ENCODE data around the gene RPS6KA2.

Gene RPS6KA2

DNA sequence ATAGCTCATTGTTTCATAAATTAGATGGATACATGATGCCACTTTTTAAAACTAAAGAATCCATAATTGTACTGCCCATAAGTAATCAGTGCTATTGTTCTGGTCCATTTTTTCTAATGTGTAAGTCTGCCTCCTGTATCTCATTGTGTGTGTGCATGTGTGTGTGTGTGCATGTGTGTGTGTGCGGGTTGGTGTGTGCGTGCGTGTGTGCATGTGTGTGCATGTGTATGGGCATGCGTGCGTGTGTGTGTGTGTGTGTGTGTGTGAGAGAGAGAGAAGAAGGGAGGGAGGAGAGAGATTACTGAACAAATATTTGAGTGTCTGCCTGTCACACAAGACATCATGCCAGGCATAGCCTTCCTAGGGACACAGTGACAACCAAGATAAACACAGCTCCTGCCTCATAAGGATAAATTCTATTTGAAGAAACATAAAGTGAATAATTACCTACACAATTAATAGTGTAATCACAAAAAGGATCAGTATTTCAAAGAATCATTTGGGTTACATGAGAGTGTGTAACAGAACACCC lies 33.2 kb upstream of the RPS6KA2 start:
- H3K27ac Mint-ChIP-seq: no peak overlapping the region
- no peak overlapping the region for H3K4me3 Mint-ChIP-seq
- peaks cover 12% of the 10 kb centered on the region for H3K27me3 Mint-ChIP-seq
- no peaks in the 10 kb centered on the region for H3K9me3 Mint-ChIP-seq
- DNase-seq (no peak), ATAC-seq (no peak)
- H3K4me1 Mint-ChIP-seq: peaks cover 17% of the 10 kb centered on the region

DNA sequence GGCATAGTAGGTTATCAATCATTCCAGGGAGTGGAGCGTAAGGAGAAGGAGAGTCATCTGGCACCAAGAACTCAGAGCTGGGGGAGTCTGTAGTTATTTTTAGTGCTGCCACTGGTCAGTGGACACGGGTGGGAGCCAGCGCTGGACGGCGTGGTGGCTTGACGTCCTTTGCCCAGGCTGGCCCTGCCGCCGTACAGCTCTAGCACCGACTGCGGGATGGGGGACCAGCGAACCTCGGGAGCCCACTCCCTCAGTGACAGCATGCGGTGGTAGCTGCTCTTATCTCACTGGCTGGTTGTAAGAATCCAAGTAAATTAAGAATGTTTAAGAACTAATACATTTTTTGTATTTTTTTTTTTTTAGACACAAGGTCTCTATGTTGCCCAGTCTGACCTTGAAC lies 32.5 kb upstream of the RPS6KA2 start:
- no peak overlapping the region for H3K4me3 Mint-ChIP-seq
- H3K27ac Mint-ChIP-seq: no peak overlapping the region
- H3K9me3 Mint-ChIP-seq: no peaks in the 10 kb centered on the region
- DNase-seq (no peak), ATAC-seq (no peak)
- H3K4me1 Mint-ChIP-seq: peaks cover 17% of the 10 kb centered on the region
- peaks cover 12% of the 10 kb centered on the region for H3K27me3 Mint-ChIP-seq

DNA sequence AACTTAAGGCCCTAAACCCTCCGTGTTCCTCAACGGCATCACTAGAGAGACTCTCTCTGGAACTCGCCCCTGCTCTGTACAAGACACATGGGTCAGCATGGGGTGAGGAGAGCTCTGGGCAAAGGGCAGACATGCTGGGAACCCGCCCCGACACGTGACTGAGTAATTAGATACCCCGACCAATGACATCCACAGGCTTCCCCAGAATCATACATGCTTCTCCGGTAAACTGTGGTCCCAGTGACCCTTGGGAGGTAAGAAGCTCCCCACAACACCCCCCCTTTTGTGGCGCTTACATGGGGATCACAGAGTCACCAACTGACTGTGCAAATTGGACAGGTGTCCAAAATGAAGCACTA lies 31.7 kb upstream of the RPS6KA2 start:
- DNase-seq (no peak), ATAC-seq (no peak)
- Mint-ChIP-seq H3K27ac (no peak overlapping the region), H3K27me3 (peaks cover 12% of the 10 kb centered on the region), H3K4me1 (peaks cover 17% of the 10 kb centered on the region), H3K4me3 (no peak overlapping the region), H3K9me3 (no peaks in the 10 kb centered on the region)

DNA sequence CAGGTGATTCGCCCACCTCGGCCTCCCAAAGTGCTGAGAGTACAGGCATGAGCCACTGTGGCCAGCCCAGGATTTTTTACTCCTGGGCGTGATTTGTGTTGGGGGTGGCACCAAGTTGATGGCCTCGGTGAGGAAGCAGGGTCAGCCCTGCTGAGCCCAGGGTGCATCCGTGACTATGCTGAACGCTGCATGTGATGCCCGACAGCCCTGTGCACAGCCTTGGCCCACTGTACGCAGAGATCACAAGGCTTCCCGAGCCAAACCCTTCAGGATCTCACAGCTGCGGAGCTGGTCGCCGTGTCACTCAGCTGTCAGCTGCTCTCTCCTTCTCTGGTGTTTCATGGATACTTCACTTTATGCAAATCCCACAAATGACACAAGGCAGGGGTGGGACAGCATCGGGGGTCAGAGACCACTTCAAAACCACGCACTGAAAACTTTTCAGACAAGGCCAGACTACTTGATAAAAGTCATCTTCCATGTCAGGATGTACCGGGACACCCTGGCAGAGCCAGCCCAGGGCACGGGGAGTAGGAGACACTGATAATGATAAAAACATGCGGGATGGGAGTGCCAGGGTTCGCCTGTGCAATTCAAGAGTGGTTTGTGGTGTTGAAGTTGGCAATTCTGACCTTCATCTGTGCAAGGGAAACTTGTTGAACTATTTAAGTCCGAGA lies 31.2 kb upstream of the RPS6KA2 start:
- ATAC-seq (no peak), DNase-seq (no peak)
- Mint-ChIP-seq H3K27me3 (peaks cover 12% of the 10 kb centered on the region), H3K9me3 (no peaks in the 10 kb centered on the region), H3K4me1 (peaks cover 17% of the 10 kb centered on the region), H3K27ac (no peak overlapping the region), H3K4me3 (no peak overlapping the region)

DNA sequence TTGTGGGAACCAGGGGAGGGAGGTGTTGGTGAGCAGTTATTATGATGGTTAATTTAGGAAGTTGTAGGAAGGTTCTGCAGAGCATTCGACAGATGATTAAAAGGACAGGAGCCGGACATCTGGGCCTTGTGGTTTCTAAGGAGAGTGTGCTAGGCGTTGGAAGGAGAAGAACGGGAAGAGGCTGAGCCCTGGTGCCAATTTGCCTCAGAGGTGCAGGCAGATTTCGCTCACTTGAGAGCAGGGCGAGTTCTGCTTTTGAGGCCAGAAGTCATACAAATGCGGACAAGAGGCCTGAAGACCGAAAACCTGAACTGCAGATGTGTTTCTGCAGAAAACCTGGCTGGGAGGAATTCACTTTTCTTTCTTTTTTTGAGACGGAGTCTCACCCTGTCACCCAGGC lies 30.5 kb upstream of the RPS6KA2 start:
- ATAC-seq: no peak
- H3K4me1 Mint-ChIP-seq: peaks cover 17% of the 10 kb centered on the region
- peaks cover 6% of the 10 kb centered on the region for H3K27me3 Mint-ChIP-seq
- peak overlapping the region; percentile 45 to 79 for H3K4me3 Mint-ChIP-seq
- H3K27ac Mint-ChIP-seq: no peak overlapping the region
- DNase-seq: no peak
- no peaks in the 10 kb centered on the region for H3K9me3 Mint-ChIP-seq

DNA sequence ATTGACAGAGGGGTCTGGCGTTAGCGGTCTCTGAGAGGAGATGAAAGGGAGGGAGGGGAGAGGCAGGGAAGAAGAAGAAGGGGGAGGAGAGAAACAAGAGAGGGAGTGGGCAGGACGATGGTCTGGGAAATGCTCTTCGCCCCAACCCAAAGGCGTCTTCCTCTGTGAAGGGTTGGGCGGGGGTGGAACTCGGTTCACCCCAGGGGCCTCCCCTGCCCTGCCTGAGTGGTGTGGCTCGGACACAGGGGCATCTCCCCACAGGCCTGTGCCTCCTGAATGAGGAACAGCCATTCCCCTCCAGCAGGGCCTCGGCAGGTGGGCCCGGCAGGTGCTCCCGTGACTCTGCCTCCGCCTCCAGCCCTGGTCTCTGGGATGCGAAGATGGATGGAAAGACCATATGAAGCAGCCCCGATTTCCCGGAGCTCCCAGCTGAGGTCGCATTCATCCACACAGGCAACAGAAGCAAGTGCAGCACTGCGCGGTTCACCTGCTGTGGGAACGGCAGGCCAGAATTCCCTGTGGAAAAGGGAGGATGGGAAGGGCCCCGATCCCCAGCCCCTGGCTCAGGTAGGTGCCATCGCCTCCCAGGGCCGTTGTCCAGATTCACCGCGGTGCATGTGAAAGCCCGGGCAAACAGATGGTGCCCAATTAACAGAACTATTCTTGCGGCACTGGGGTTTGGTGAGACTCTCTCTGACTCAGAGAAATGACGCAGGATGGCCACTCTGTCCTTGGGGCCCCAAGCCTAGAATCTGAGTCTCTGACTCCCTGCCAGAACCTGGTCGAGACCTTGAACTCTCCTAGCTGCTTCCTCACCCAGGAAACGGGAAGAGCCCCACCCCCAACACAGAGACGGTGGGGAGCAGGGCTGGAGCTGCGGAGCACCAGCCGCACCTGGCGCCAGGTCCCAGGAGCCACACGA lies 29.4 kb upstream of the RPS6KA2 start:
- peak; percentile 75 for ATAC-seq
- Mint-ChIP-seq H3K4me3 (peak overlapping the region; percentile 45 to 79), H3K9me3 (no peaks in the 10 kb centered on the region), H3K27me3 (no peaks in the 10 kb centered on the region), H3K27ac (peak overlapping the region in 1 of 2 donors; percentile 72), H3K4me1 (peaks cover 17% of the 10 kb centered on the region)
- DNase-seq: no peak

DNA sequence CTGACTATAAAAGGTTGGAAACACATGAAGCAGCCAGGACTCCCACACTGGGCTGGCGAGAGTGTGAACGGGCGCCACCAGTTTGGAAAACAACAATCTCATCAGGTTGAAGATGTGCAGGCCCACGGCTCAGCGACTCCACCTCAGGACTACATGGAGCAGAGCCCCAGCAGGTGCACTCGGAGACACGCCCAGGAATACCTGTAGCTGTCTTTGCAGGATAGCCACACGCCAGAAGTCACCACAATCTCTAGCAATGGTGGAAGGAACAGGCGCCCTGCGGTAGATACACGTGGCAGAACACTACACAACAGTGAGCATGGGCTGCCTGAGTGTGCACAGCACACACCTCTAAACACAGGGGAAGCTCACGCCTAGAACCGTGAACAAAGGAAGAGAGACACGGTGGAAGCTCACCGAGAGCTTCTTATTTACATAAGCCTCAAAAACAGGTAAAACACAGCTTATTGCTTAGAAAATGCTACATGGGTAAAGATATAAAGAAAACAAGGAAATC lies 28.7 kb upstream of the RPS6KA2 start:
- DNase-seq (no peak), ATAC-seq (no peak)
- H3K9me3 Mint-ChIP-seq: no peaks in the 10 kb centered on the region
- peaks cover 17% of the 10 kb centered on the region for H3K4me1 Mint-ChIP-seq
- no peak overlapping the region for H3K4me3 Mint-ChIP-seq
- H3K27ac Mint-ChIP-seq: no peak overlapping the region
- H3K27me3 Mint-ChIP-seq: no peaks in the 10 kb centered on the region

DNA sequence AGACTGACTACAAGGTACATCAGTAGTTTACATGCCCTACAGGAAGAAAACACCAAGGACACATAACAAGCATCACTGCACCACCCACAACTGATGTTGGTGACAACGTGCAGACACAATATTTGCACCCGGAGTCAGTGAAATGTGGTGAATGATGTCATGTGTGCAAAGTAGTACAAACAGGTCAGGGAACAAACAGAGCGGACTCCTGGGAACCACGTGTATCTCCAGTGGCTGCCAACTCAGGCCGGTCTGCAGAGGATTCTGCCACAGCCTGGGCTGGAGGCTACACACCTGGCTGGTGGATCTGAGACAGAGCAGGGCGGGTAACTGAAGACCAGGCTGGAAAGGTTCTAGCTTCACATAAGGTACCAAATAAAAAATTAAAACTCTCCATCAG lies 28.2 kb upstream of the RPS6KA2 start:
- Mint-ChIP-seq H3K27me3 (no peaks in the 10 kb centered on the region), H3K4me3 (no peak overlapping the region), H3K9me3 (no peaks in the 10 kb centered on the region), H3K27ac (no peak overlapping the region), H3K4me1 (peaks cover 17% of the 10 kb centered on the region)
- DNase-seq (no peak), ATAC-seq (no peak)

DNA sequence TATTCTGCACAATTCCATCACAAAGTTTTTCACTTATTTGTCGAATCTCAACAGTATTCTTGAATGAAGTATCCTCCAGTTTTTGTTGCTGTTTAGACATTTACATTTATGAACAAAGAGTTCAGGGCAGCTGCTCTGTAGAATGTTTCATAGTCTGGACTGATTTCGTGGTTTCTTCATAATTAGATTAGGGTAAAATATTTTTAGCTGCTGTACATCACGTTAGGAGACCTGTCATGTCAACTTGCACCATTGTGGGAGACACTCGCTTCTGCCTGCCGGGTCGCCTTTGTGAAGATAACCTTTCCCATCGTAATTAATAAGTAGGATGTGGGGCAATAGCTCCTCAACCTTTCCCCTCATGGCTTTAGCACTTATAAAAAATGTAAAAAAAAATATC lies 27.5 kb upstream of the RPS6KA2 start:
- H3K4me3 Mint-ChIP-seq: no peak overlapping the region
- ATAC-seq: no peak
- H3K27ac Mint-ChIP-seq: no peak overlapping the region
- H3K27me3 Mint-ChIP-seq: no peaks in the 10 kb centered on the region
- peaks cover 17% of the 10 kb centered on the region for H3K4me1 Mint-ChIP-seq
- no peaks in the 10 kb centered on the region for H3K9me3 Mint-ChIP-seq
- DNase-seq: no peak

DNA sequence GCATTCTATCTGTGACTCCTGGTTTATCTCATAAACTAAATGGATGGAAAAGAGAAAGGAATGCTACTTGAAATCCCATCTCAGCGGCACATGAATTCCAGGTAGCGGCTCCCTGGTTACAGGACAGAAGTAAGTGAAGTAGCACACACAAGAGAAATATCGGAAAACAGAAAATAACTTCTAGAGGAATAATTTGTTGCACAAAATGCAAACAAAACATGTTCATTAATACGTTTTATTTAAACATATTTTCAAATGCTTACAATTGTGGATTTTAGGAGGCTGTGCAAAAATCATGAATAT lies 26.5 kb upstream of the RPS6KA2 start:
- no peak overlapping the region for H3K27ac Mint-ChIP-seq
- no peaks in the 10 kb centered on the region for H3K9me3 Mint-ChIP-seq
- DNase-seq (no peak), ATAC-seq (no peak)
- H3K4me3 Mint-ChIP-seq: no peak overlapping the region
- H3K4me1 Mint-ChIP-seq: peaks cover 17% of the 10 kb centered on the region
- no peaks in the 10 kb centered on the region for H3K27me3 Mint-ChIP-seq

DNA sequence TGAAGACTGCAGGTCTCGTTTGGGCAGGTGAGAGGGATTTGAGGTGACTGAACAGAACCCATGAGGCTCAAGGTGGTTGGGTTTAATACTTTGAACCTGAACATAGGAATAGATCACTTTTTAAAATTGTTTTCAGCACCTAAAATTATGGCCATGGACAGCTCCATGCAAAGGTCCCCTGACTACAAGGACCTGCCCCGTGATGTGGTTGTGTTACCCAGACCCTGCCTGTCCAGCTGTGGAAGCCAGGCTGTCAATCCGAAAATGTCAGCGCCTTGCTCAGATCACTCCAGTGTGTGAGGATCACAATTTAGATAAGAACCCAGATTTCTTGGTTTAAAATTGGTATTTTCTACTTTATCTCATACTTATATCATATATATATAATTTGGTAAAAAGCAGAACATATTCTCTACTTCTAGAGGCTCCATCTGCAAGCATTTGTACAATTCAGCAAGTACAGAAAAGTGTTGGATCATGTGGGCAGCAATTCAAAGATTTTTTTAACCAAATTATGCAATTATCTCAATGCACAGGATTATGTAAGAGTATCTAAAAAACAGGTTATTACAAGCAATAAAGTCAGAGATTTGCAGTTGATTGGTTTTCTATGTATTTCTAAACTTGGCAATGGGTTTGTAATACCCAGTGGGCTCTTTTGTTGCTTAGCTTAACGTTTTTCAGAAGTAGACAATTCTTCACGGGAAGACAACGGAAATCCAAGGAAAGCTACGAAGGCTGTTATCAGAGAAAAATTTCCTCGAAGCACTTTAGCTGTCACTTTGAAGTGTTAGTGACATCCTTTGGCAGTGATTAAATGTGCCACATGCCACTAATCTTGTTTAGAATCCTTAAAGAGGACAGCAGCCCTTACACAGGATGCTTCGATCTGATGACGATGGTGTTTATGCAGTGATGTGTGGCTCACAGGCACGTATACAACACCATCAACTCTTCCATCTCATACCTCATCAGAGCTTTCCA lies 24.1 kb upstream of the RPS6KA2 start:
- no peak overlapping the region for H3K4me3 Mint-ChIP-seq
- no peak for ATAC-seq
- no peaks in the 10 kb centered on the region for H3K27me3 Mint-ChIP-seq
- no peak overlapping the region for H3K27ac Mint-ChIP-seq
- H3K9me3 Mint-ChIP-seq: no peaks in the 10 kb centered on the region
- DNase-seq: no peak
- H3K4me1 Mint-ChIP-seq: peaks cover under 1% of the 10 kb centered on the region

DNA sequence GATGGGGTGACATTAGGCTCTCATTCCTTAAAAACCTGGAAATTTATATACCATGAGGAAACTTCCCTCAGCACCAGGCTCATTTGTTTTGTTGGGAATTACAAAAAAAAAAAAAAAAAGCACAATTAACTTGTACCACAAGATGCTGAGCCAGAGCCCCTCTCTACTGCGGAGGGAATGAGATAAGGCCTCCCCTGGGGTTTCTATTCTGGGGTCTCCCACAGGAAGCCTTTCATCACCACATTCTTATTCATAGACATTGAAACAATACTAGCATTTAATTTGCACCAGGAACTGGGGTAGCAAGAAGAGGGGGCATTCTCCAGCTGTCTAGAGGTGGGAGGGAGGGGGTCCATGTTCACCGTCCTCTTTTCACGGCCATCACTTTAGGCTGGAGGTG lies 23.0 kb upstream of the RPS6KA2 start:
- no peak for DNase-seq
- Mint-ChIP-seq H3K4me1 (no peaks in the 10 kb centered on the region), H3K4me3 (no peak overlapping the region), H3K9me3 (no peaks in the 10 kb centered on the region), H3K27ac (no peak overlapping the region), H3K27me3 (no peaks in the 10 kb centered on the region)
- no peak for ATAC-seq

DNA sequence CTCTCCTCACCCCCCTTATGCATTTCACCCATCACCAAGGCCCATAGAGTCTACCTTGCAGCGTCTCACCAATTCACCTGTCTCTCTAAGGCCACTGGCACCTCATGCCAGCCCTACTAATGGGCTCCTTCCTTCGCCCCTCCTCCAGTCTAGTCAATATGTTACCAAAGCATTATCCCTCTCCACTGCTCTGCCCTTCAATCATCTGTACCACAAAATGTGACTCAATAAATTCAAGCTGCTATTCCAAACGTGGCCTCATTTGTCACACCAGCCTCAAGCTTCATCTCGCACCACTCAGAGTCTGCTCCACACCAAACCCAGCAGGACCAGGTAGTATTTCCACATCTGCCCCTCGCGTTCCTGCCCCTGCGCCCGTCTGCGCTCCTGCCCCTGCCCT lies 21.8 kb upstream of the RPS6KA2 start:
- no peaks in the 10 kb centered on the region for H3K4me1 Mint-ChIP-seq
- no peak overlapping the region for H3K4me3 Mint-ChIP-seq
- no peak overlapping the region for H3K27ac Mint-ChIP-seq
- no peaks in the 10 kb centered on the region for H3K27me3 Mint-ChIP-seq
- no peaks in the 10 kb centered on the region for H3K9me3 Mint-ChIP-seq
- no peak for DNase-seq
- ATAC-seq: no peak

DNA sequence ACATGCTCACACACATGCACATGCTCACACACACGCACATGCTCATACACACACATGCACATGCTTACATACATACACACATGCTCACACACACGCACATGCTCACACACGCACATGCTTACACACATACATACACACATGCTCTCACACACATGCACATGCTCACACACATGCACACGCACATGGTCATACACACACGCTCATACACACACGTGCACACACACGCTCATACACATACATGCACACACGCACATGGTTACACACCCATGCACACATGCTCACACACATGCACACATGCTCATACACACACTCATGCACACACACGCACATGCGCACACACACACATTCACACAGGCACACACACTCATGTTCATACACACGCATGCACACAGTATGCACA lies 20.8 kb upstream of the RPS6KA2 start:
- DNase-seq (no peak), ATAC-seq (no peak)
- Mint-ChIP-seq H3K4me3 (no peak overlapping the region), H3K27ac (no peak overlapping the region), H3K9me3 (no peaks in the 10 kb centered on the region), H3K27me3 (no peaks in the 10 kb centered on the region), H3K4me1 (no peaks in the 10 kb centered on the region)

DNA sequence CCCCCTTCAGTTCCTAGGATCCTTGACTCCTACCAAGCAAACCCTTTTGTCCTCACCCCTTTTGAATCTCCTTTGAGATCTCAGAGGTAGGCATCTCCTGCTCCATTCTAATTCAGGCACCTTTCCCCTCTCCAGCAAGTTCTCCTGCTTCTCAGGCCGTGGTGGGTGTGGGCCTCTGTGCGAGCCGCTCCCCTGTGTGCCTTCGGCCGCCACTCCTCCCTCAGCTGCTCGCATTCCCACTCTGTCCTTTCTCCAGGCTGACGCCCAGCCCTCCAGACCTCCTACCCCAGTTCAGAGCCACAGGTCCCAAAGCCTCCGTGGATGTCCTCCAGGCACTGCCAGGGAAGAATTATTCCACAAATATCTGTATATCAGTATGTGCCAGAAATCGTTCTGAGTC lies 19.7 kb upstream of the RPS6KA2 start:
- no peak overlapping the region for H3K4me3 Mint-ChIP-seq
- H3K27ac Mint-ChIP-seq: no peak overlapping the region
- H3K4me1 Mint-ChIP-seq: no peaks in the 10 kb centered on the region
- H3K9me3 Mint-ChIP-seq: no peaks in the 10 kb centered on the region
- no peak for ATAC-seq
- DNase-seq: no peak
- peaks cover 4% of the 10 kb centered on the region for H3K27me3 Mint-ChIP-seq

All from stimulated activated naive CD8-positive, alpha-beta T cell treated with anti-CD3 and anti-CD28 coated beads, Interleukin-15, amount 100 ng/mL, for 72 hours (primary cell).